DOHH2 (cell line): Measurements from ENCODE around the gene IL25.

Source experiments
- EZH2phosphoT487 ChIP-seq: fragments of 200-600 bp; sonication (generic); IDR thresholded peaks from 2 replicates; pipeline ENCODE4 v1.6.1; 2017; ENCODE audit warnings: borderline replicate concordance, mild to moderate bottlenecking, antibody characterized with exemption, low read length, moderate library complexity, mixed read lengths
- TF ChIP-seq, protein P1 (sequence below): fragments of 200-600 bp; sonication (generic); IDR thresholded peaks from one replicate; pipeline ENCODE4 v1.5.1; 2014; ENCODE audit warnings: antibody characterized with exemption, mild to moderate bottlenecking, low read depth, low read length; ENCODE audit not compliant: poor library complexity, severe bottlenecking

DNA sequence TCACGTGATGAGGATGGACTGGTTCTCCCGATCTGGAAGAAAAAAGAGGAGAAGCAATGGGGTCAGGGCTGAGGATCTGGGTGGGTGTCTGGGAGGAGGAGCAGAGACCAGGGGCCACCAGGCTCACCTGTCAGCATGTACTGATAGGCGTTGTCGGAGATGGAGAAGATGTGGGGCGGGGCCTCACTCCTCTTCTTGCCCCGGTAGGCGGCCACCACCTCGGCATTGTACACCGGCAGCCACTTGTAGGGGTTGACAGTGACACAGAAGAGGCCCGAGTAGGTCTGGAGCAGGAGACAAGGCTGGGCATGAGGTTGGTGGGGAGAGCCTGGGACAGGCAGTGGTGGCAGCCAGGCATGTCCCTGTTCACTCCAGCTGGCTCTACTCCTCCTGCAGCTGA, 32.5 kb downstream of the IL25 start:
- TF ChIP-seq, protein P1, sequence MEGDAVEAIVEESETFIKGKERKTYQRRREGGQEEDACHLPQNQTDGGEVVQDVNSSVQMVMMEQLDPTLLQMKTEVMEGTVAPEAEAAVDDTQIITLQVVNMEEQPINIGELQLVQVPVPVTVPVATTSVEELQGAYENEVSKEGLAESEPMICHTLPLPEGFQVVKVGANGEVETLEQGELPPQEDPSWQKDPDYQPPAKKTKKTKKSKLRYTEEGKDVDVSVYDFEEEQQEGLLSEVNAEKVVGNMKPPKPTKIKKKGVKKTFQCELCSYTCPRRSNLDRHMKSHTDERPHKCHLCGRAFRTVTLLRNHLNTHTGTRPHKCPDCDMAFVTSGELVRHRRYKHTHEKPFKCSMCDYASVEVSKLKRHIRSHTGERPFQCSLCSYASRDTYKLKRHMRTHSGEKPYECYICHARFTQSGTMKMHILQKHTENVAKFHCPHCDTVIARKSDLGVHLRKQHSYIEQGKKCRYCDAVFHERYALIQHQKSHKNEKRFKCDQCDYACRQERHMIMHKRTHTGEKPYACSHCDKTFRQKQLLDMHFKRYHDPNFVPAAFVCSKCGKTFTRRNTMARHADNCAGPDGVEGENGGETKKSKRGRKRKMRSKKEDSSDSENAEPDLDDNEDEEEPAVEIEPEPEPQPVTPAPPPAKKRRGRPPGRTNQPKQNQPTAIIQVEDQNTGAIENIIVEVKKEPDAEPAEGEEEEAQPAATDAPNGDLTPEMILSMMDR: no peak
- TF ChIP-seq EZH2phosphoT487: no peak
